Measurements from ENCODE around the gene DDX49.
"Not testable (repeated sequence)": the region's sequence is repeated elsewhere in the genome, so short reads cannot be mapped to it uniquely, and the experiment has no call there.

Gene DDX49

GRCh38 chr19:18942692-18943091 lies 23.2 kb downstream of the DDX49 start:
- no peak for DNase-seq

- no peak for DNase-seq
These were observed 23.9 kb downstream of the DDX49 start for GRCh38 chr19:18943465-18943864.

GRCh38 chr19:18945297-18945696 lies 25.8 kb downstream of the DDX49 start:
- no peak for DNase-seq

- no peak for DNase-seq
These were observed 26.8 kb downstream of the DDX49 start for GRCh38 chr19:18946335-18946734.

- no peak for DNase-seq
These were observed 27.4 kb downstream of the DDX49 start for GRCh38 chr19:18946918-18947317.

- DNase-seq = no peak
These were observed 28.8 kb downstream of the DDX49 start for GRCh38 chr19:18948075-18948975.

GRCh38 chr19:18948976-18949356 lies 29.5 kb downstream of the DDX49 start:
- no peak for DNase-seq

GRCh38 chr19:18949858-18950257 lies 30.3 kb downstream of the DDX49 start:
- DNase-seq = no peak

- DNase-seq = no peak
These were observed 32.3 kb downstream of the DDX49 start for GRCh38 chr19:18951721-18952281.

GRCh38 chr19:18952364-18953003 lies 33.0 kb downstream of the DDX49 start:
- not testable (repeated sequence) for DNase-seq

GRCh38 chr19:18954094-18954493 lies 34.6 kb downstream of the DDX49 start:
- DNase-seq = no peak

GRCh38 chr19:18955042-18955441 lies 35.5 kb downstream of the DDX49 start:
- no peak for DNase-seq

GRCh38 chr19:18960370-18960769 lies 40.9 kb downstream of the DDX49 start:
- DNase-seq = no peak

- DNase-seq = no peak
These were observed 42.5 kb downstream of the DDX49 start for GRCh38 chr19:18961767-18962620.

GRCh38 chr19:18964121-18964520 lies 44.6 kb downstream of the DDX49 start:
- no peak for DNase-seq

- DNase-seq = no peak
These were observed 46.8 kb downstream of the DDX49 start for GRCh38 chr19:18966307-18966706.

- DNase-seq = no peak
These were observed 48.0 kb downstream of the DDX49 start for GRCh38 chr19:18967358-18968146.

- no peak for DNase-seq
These were observed 50.6 kb downstream of the DDX49 start for GRCh38 chr19:18969931-18970659.

- no peak for DNase-seq
These were observed 52.8 kb downstream of the DDX49 start for GRCh38 chr19:18972301-18972811.

- DNase-seq = no peak
These were observed 53.3 kb downstream of the DDX49 start for GRCh38 chr19:18972851-18973250.

- no peak for DNase-seq
These were observed 55.5 kb downstream of the DDX49 start for GRCh38 chr19:18975011-18975410.
